ENCODE results near the gene UCP2. TPM values are rescaled to one million over a fixed set of nuclear protein-coding genes. Genes with fewer than 3 reads are reported as not detected.

Gene UCP2
- total RNA-seq, 2 experiments from 2014 or later = 461 to 471 TPM

Other genes starting within 250 kb of the UCP2 start
- 10 to 100 TPM; 66.0 to 71.0 TPM for gene RAB6A, start 221.8 kb downstream of the UCP2 start, total RNA-seq
- gene MRPL48, start 195.0 kb downstream of the UCP2 start, total RNA-seq = 10 to 100 TPM; 43.4 to 45.7 TPM
- 10 to 100 TPM; 89.5 to 91.6 TPM for gene COA4, start 106.0 kb downstream of the UCP2 start, total RNA-seq
- gene PAAF1, start 105.8 kb downstream of the UCP2 start, total RNA-seq = 10 to 100 TPM; 29.9 to 33.8 TPM
- gene DNAJB13, start 31.8 kb downstream of the UCP2 start, total RNA-seq = under 1 TPM in 1 of 2 experiments, not detected in 1; 0.19 TPM
- gene UCP3, start 26.2 kb upstream of the UCP2 start, total RNA-seq = 1 to 10 TPM; 1.4 to 2.0 TPM
- 10 to 100 TPM; 22.6 to 24.7 TPM for gene C2CD3, start 188.2 kb upstream of the UCP2 start, total RNA-seq
- 10 to 100 TPM; 37.9 to 38.5 TPM for gene PPME1, start 188.4 kb upstream of the UCP2 start, total RNA-seq

All from activated CD4-positive, alpha-beta memory T cell treated with anti-CD3 and anti-CD28 coated beads for 36 hours (primary cell).